ENCODE data around the gene MIER2.

Gene MIER2

GRCh38 chr19:377801-378581, 33.4 kb upstream of the MIER2 start:
- no peak for DNase-seq

- no peak for DNase-seq
Observed at GRCh38 chr19:376111-376470, 31.5 kb upstream of the MIER2 start.

- no peak for DNase-seq
Observed at GRCh38 chr19:375395-376110, 31.0 kb upstream of the MIER2 start.

- DNase-seq: no peak
Observed at GRCh38 chr19:374886-375235, 30.3 kb upstream of the MIER2 start.

- DNase-seq: no peak
Observed at GRCh38 chr19:374183-374885, 29.7 kb upstream of the MIER2 start.

- DNase-seq: no peak
Observed at GRCh38 chr19:373391-374182, 29.0 kb upstream of the MIER2 start.

GRCh38 chr19:372306-372890, 27.8 kb upstream of the MIER2 start:
- DNase-seq: no peak

- no peak for DNase-seq
Observed at GRCh38 chr19:371501-372168, 27.0 kb upstream of the MIER2 start.

GRCh38 chr19:370641-371330, 26.2 kb upstream of the MIER2 start:
- DNase-seq: no peak

- no peak for DNase-seq
Observed at GRCh38 chr19:369876-370275, 25.3 kb upstream of the MIER2 start.

- DNase-seq: no peak
Observed at GRCh38 chr19:369256-369655, 24.7 kb upstream of the MIER2 start.

GRCh38 chr19:368630-369024, 24.0 kb upstream of the MIER2 start:
- DNase-seq: no peak

- DNase-seq: no peak
Observed at GRCh38 chr19:367963-368629, 23.5 kb upstream of the MIER2 start.

GRCh38 chr19:367561-367960, 23.0 kb upstream of the MIER2 start:
- DNase-seq: no peak

GRCh38 chr19:366951-367350, 22.4 kb upstream of the MIER2 start:
- no peak for DNase-seq

GRCh38 chr19:366205-366783, 21.7 kb upstream of the MIER2 start:
- DNase-seq: no peak

GRCh38 chr19:364496-365287, 20.1 kb upstream of the MIER2 start:
- DNase-seq: no peak

- no peak for DNase-seq
Observed at GRCh38 chr19:362683-363082, 18.1 kb upstream of the MIER2 start.

GRCh38 chr19:362154-362553, 17.6 kb upstream of the MIER2 start:
- DNase-seq: no peak

GRCh38 chr19:359653-359925, 15.0 kb upstream of the MIER2 start:
- DNase-seq: no peak

All from NCI-H2029 treated with DMSO at 0.1 percent for 48 hours (cell line).